ENCODE measurements around the gene C1orf198.
"Not testable (repeated sequence)": the region's sequence is repeated elsewhere in the genome, so short reads cannot be mapped to it uniquely, and the experiment has no call there.

C1orf198 gene

DNA sequence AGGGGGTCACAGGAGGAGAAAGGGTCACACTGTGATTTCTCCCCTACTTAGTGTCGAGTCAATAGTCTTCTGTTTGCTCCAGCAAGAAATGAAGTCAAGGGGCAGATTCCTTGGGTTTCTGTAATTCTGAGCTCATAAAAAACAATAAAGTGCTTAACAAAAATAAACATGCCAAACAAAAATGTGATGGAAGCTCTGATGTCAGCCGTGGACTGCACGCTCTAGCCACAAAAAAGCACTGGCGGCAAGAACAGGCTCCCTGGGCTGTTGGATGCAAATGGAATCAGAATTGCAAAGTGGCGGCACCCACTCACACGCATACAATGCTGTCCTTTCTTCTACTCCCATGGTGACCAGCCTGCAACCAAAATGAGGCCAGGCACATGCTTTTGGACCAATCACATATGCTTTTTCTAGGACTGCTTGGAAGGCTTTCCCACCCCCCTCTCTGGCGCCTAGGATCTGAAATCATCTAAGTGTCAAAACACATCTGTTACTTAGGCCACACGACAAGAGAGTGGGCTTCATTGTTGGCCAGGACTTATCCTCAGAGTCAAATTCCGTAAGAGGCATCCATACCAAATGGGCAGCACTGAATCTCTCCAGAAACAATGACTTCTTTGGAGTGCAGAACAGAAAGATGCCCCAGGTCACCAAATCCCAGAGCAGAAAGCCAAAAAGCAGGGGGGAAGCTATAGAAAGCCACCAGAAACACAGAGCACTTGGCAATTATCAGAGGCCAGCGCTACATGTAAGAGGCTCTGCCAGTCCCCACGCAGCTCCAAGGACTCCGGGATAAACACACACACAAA lies 9.2 kb downstream of the C1orf198 start:
- no peak for DNase-seq

DNA sequence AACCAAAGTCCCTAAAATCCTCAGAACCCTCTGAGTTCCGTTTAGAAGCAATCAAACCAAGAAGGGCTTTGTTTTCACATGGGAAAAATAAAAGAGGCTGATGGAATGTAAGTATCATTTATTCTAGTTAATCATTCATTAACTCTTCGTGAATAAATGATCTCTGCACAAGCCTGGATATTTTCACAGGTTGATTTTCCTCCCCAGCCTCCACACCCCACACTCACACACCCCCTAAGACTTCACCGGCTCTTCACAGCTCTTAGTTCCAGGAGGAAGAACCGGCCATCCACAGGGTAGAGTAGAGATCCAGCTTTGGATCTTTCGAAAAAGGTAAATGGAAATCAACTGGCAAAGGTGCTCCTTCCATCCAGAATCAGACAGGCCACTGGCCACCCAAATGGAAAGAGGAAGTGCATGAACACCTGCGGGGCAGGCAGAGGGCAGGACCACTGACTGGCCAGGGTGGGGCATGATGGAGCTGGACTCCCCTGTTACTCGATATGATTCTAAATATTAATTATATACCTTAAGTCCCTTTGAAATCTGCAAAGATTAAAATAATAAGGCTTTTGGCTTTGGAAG lies 10.0 kb downstream of the C1orf198 start:
- DNase-seq = no peak

GRCh38 chr1:230857822-230858221 lies 10.5 kb downstream of the C1orf198 start:
- DNase-seq = no peak

GRCh38 chr1:230857077-230857476 lies 11.2 kb downstream of the C1orf198 start:
- DNase-seq = no peak

- DNase-seq = no peak
These were observed 12.4 kb downstream of the C1orf198 start for GRCh38 chr1:230855886-230856285.

DNA sequence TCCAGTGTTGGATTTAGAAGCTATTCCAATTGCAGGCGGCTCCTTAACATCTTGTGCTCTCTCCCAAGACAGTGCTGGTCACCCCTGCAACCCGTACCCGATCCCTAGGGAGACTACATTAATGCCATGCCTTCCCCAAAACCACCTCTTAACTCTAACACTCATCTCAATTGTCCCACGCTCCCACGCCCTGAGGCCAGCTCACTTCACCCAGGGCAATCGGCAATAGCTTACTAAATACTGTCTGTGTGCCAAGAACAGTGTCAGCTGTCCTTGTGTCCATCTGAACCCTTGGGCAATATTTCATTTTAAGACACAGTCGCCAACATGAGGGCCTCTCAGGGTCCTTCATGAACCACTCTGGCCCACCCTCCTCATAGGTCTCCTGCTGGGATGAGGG lies 13.9 kb downstream of the C1orf198 start:
- no peak for DNase-seq

GRCh38 chr1:230853731-230854130 lies 14.6 kb downstream of the C1orf198 start:
- DNase-seq = no peak

DNA sequence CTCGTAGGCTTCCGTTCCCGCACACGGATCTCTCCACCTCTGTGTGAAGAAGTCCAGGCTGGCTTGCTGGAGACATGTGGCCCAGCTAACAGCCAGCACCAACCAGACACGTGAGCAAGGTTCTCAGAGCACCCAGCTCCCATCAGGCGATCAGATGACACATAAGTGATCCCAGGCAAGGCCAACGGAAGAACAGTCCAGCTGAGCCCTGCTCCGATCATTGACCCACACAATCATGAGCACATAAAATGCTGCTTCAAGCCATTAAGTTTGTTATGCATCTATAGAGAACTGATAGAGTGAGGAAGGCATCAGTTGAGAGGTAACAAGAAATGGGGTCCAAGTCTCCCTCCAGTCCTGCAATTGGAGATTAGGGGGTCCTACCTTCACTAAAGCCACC lies 15.4 kb downstream of the C1orf198 start:
- no peak for DNase-seq

GRCh38 chr1:230851291-230851691 lies 17.0 kb downstream of the C1orf198 start:
- no peak for DNase-seq

DNA sequence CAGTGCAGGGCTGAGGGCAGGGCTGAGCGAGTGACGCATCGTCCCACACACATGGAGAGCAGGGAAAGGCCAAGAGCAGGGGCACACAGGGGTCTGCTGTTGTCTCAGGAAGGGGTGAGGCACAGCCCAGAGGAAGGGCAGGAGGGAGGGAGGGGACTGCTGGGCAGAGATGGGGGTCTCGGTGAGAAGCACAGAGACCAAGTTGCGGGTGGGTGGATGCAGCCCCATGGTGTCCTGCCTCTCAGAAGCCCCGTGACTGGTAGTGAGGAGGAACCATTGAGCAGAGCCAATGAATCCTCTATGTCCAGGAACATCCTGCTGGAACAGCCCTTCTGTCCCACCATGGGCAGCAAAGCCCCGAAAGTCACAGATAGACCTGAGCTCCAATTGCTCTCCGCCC lies 17.8 kb downstream of the C1orf198 start:
- DNase-seq = no peak

DNA sequence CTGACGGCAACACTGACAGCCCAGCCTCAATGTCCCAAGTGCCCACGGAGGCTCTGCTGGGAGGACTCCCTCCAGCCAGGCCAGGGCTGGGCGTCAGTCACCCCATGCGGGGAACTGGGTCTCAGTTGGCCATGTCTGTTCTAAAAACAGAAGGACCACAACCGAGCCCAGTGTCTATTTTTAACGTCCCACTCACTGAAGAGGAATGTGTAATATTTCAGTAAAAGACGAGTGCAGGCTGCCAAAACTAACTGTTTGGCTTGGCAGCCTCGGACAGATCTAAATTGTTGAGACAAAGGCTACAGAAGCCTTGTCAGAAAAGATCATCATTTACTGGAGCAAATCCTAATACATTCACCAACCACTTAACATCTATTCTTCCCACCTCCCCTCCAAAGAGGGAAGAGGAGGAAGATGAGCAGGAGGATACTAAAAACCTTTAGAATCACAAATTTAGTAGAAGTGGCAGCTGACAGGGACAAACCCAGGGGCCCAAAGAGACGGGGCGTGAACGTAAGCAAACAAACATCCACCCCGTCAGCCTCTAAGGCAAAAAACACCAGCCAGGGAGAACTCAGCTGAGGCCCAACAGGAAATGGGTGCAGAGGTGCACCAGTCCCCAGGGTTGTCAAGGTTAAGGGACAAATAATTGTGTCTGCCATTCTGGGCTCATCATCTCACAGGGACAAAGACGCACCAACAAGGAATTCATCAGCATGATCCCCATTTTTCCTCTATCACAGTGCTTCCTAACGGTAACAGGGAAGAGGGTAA lies 18.7 kb downstream of the C1orf198 start:
- DNase-seq = no peak

- no peak for DNase-seq
These were observed 20.1 kb downstream of the C1orf198 start for GRCh38 chr1:230848235-230848634.

- DNase-seq = not testable (repeated sequence)
These were observed 23.1 kb downstream of the C1orf198 start for GRCh38 chr1:230845184-230845583.

- no peak for DNase-seq
These were observed 23.8 kb downstream of the C1orf198 start for GRCh38 chr1:230844561-230844960.

DNA sequence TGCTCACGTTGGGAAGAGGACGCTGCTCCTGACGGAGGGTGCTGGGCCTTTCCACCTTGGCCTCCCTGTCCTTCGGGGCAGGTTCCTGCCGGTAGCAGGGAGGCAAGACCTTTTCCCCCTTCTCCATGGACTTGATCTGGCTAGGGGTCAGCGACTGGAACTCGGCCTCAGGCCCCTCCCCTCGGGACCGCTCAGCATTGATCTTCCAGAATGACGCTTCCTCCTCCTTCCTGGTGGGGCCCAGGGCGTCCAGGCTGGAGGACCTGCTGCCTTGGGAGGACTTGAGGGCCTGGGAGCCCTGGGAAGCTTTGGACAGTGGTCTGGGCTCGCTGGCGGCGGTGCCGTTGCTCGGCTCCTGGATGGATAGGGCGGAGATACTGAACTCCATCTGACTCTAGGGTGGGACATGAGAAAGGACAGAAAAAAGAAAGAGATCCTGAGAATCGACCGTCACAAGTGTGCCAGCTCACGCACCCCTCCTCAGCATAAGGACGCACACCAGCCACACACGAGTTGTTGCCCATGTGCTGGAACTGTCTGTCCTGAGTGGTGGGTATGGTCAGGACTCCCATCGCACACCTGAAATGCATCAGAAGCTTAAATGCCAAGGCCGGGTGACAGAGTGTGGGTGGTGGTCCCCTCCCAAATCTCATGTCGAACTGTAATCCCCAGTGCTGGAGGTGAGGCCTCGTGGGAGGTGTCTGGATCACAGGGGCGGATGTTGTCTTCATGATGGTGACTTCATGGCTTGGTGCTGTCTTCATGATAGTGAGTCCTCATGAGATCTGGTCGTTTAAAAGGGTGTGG lies 24.6 kb downstream of the C1orf198 start:
- DNase-seq = no peak

DNA sequence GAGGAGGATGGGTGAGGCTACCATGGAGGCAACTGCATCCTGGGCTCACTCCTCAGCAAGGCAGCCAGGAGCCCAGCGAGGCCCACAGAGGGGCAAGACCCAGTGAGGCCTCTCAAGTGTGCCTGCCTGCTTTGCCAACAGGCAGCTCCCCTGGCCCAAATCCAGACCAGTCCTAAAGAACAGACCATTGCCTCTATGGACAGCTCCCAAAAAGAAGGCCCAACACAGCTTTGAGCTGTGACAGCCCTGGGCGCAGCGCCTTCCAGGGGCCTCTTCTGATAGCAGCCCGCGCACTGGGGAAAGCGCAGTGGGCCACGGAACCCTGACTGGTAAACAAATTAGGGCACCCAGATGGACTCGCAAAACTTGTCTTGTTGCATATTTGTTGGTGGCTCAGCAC lies 25.5 kb downstream of the C1orf198 start:
- no peak for DNase-seq

- DNase-seq = no peak
These were observed 29.1 kb downstream of the C1orf198 start for GRCh38 chr1:230839173-230839572.

GRCh38 chr1:230836793-230837192 lies 31.5 kb downstream of the C1orf198 start:
- DNase-seq = no peak

- no peak for DNase-seq
These were observed 32.0 kb downstream of the C1orf198 start for GRCh38 chr1:230836347-230836746.

DNA sequence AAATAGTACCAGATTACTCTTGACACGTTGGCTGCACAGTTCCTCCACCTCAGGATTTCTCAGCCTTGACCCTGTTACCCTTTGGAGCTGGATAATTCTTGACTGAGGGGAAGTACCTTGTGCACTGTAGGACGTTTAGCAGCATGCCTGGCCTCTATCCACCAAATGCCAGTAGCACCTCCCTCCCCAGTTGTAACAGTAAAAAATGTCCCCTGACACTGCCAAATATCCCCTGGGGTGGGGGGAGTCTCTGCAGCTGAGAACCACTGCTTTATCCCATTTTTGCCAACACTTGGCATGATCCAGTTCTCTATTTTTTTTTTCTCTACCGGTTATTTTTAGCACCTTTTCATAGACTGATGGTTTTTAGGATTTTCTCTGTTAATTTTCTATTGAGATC lies 34.0 kb downstream of the C1orf198 start:
- no peak for DNase-seq

- no peak for DNase-seq
These were observed 34.8 kb downstream of the C1orf198 start for GRCh38 chr1:230833511-230833910.

DNA sequence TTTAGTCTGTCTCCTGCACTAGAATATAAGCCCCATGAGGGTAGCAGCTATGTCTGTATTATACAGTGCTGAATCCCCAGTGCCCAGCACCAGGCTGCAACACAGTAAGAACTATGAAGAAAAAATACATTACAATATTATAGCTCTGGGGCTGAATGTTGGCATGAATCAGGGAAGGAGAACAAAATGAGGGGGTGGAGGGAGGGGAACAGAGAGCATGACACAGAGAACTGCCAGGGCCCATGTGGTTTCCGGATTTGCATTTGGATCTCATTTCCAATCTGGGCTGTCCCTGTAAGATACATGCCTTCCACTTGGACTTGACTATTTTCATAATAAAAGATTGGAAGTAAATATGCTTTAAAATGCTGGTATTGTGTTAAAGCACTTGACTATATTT lies 35.8 kb downstream of the C1orf198 start:
- no peak for DNase-seq

- no peak for DNase-seq
These were observed 36.5 kb downstream of the C1orf198 start for GRCh38 chr1:230831771-230832170.
